Fibroblast of the conjunctiva (primary cell): ENCODE measurements around the gene NUDT17.
A peak's percentile ranks its signal among the peaks of the same experiment; 100 is the strongest.

ENCODE experiments used
- DNase-seq: peaks from one replicate; pipeline ENCODE4 v3.0.0-alpha.2; 2010; ENCODE audit warnings: low read depth

NUDT17 gene

DNA sequence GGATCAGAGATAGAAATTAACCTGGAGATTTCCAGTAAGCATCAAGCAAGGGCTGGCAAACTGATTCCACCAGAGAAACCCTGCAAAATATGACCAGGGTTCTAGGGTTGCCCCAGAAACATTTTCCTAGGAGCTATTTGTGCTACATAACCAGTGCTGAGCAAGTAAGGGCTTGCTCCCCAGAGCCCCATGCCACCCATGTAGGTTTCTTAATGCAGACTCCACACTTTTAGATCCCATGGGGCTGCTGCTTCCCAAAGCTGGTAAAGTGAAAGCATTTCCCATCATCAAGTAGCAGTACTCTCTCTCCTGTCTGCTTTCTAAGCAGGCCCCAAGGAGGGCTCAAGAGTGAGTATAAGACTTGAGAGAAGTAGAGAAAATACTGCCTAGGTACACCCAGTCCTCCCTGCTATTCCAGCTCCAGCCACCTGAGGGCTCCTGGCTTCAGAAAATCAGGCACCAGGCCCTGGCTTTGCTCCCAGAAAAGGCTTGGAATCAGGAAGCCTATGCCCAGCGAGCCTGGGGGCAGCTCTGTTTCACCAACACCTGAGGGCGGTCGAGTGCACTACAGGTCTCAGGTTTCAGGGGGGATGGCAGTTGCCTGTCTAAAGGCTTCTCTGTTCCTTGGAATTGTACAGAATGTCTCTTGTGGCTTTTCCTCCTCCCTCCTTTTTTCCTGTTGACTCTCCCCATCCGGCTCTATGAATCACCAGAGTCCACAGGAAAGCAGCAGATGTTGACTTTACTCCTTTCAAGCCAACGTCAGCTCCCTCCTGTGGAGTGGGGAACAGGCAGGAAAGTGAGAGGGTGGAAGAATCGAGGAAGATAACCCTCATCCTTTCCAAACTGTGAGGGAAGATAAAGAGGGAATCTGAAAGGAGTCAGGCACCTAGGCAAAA, 46.4 kb downstream of the NUDT17 start:
- peak; percentile 97 for DNase-seq

GRCh38 chr1:145892486-145893087, 47.2 kb downstream of the NUDT17 start:
- DNase-seq, result no peak

- no peak for DNase-seq
These were observed 48.1 kb downstream of the NUDT17 start for GRCh38 chr1:145893306-145894055.

DNA sequence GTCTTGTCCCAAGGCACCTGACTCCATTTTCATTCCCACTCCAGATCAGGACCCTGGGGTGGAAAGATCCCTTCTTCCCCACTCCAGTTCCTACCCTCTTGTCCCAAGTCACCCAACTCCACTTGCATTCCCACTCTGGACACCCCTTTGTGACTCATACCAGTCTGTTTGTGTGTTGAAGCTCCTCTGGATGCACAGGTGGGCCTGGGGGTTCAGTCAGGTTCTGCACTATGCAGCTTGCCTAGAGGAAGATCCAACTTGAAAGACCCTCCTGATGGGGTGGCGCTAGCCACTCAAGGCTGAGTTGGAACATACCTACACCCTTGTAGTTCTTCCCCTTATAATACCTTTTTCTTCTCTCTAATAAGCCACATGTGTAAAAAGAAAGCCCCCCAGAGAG, 50.0 kb downstream of the NUDT17 start:
- DNase-seq, result no peak

- DNase-seq, result no peak
These were observed 52.5 kb downstream of the NUDT17 start for GRCh38 chr1:145897969-145898368.
